ENCODE results near the gene SAA4.

The SAA4 gene

GRCh38 chr11:18188796-18189195 lies 47.8 kb downstream of the SAA4 start:
- no peak for DNase-seq

Data from activated gamma-delta T cell (primary cell).